Liver (tissue), 9 donors: ENCODE results near the gene CDH4. TPM values are rescaled to one million over a fixed set of nuclear protein-coding genes. Genes with fewer than 3 reads are reported as not detected.

Source experiments
- DNase-seq: peaks from one replicate; pipeline ENCODE4 v3.0.0-alpha.2; 2017; ENCODE audit warnings: low spot score
- H3K27ac ChIP-seq, 2 donors: one replicate each; pipeline ENCODE4 v1.7.0; 2013; ENCODE audit warnings: inconsistent platforms in 2 of 2, low read length in 2 of 2, control low read depth in 1 of 2, low read depth in 1 of 2, mild to moderate bottlenecking in 1 of 2
- H3K27me3 ChIP-seq, 4 donors: one replicate each; pipeline versions ENCODE4 v1.6.1 to v1.7.0; 2013; ENCODE audit warnings: low read length in 3 of 4, inconsistent platforms in 1 of 4, mild to moderate bottlenecking in 1 of 4, moderate library complexity in 1 of 4; ENCODE audit not compliant: control insufficient read depth in 4 of 4, insufficient read depth in 4 of 4
- H3K36me3 ChIP-seq, 4 donors: one replicate each; pipeline versions ENCODE4 v1.6.1 to v1.7.0; 2013; ENCODE audit warnings: low read length in 3 of 4, mild to moderate bottlenecking in 3 of 4, low read depth in 1 of 4, moderate library complexity in 1 of 4; ENCODE audit not compliant: control insufficient read depth in 4 of 4, insufficient read depth in 3 of 4
- H3K4me1 ChIP-seq, 4 donors: one replicate each; pipeline versions ENCODE4 v1.6.1 to v1.7.0; 2013; ENCODE audit warnings: low read length in 3 of 4, mild to moderate bottlenecking in 3 of 4, moderate library complexity in 1 of 4; ENCODE audit not compliant: control insufficient read depth in 4 of 4, insufficient read depth in 4 of 4
- H3K4me3 ChIP-seq, 3 donors: one replicate each; pipeline versions ENCODE4 v1.6.1 to v1.7.0; 2013; ENCODE audit warnings: low read length in 3 of 3, control low read depth in 1 of 3, low read depth in 1 of 3, mild to moderate bottlenecking in 1 of 3
- H3K9ac ChIP-seq, 2 donors: one replicate each; pipeline ENCODE4 v1.7.0; 2013; ENCODE audit warnings: low read length in 2 of 2, mild to moderate bottlenecking in 2 of 2, moderate library complexity in 2 of 2, control low read depth in 1 of 2, low read depth in 1 of 2
- H3K9me3 ChIP-seq, 4 donors: one replicate each; pipeline versions ENCODE4 v1.6.1 to v1.7.0; 2013; ENCODE audit warnings: low read length in 3 of 4; ENCODE audit not compliant: control insufficient read depth in 4 of 4
- FOXA1 ChIP-seq: IDR thresholded peaks from 2 replicates; pipeline ENCODE4 v1.6.1; 2016; ENCODE audit warnings: antibody characterized with exemption
- GABPA ChIP-seq, 2 donors: IDR thresholded peaks in 1 of 2; conservative IDR thresholded peaks in 1 of 2; 2 replicates each; pipeline ENCODE4 v1.6.1; 2016; ENCODE audit warnings: antibody characterized with exemption in 2 of 2, mild to moderate bottlenecking in 1 of 2, moderate library complexity in 1 of 2
- HNF4A ChIP-seq, 2 donors: conservative IDR thresholded peaks; 2 replicates each; pipeline ENCODE4 v1.6.1; 2016; ENCODE audit warnings: antibody characterized with exemption in 2 of 2, mild to moderate bottlenecking in 2 of 2
- HNF4G ChIP-seq: IDR thresholded peaks from 2 replicates; pipeline ENCODE4 v1.6.1; 2016; ENCODE audit warnings: antibody characterized with exemption
- JUND ChIP-seq, 2 donors: IDR thresholded peaks; 2 replicates each; pipeline ENCODE4 v1.6.1; 2016; ENCODE audit warnings: antibody characterized with exemption in 2 of 2
- REST ChIP-seq: IDR thresholded peaks from 2 replicates; pipeline ENCODE4 v1.6.1; 2016; ENCODE audit warnings: antibody characterized with exemption, mild to moderate bottlenecking
- RXRA ChIP-seq, 2 donors: IDR thresholded peaks; 2 replicates each; pipeline ENCODE4 v1.6.1; 2017 to 2018; ENCODE audit warnings: antibody characterized with exemption in 2 of 2, mild to moderate bottlenecking in 1 of 2
- SP1 ChIP-seq: IDR thresholded peaks from 2 replicates; pipeline ENCODE4 v1.6.1; 2018; ENCODE audit warnings: antibody characterized with exemption, mild to moderate bottlenecking
- TAF1 ChIP-seq: conservative IDR thresholded peaks from 2 replicates; pipeline ENCODE4 v1.6.1; 2016; ENCODE audit warnings: antibody characterized with exemption, mild to moderate bottlenecking
- YY1 ChIP-seq: IDR thresholded peaks from 2 replicates; pipeline ENCODE4 v1.6.1; 2016; ENCODE audit warnings: antibody characterized with exemption, mild to moderate bottlenecking
- WGBS: extraction: QIAGEN DNeasy Blood & Tissue Kit; methylation state at CpG from one replicate; pipeline ENCODE4 v1.1.7; 2013; 5-methylcytosine and 5-hydroxymethylcytosine counted together
- polyA plus RNA-seq, 2 donors: library from polyadenylated mRNA; stranded (reverse) in 1 of 2; unstranded in 1 of 2; fragments of 200-250 nt in 1 of 2; fragments of >200 nt in 1 of 2; fragmentation: Nextera tagmentation in 1 of 2; extraction: Ambion mirVana in 1 of 2; gene quantifications; one replicate each; pipeline versions ENCODE4 v1.2.1 to v1.2.3, GENCODE V29; 2013 to 2015
- total RNA-seq, 2 donors: library from RNA; depleted of rRNA; stranded (reverse); fragments of >200 nt; gene quantifications; one replicate each; pipeline ENCODE4 v1.2.3, GENCODE V29; 2014
- TF ChIP-seq, protein P1 (sequence below): IDR thresholded peaks from 2 replicates; pipeline ENCODE4 v1.6.1; 2016; ENCODE audit warnings: antibody characterized with exemption
- TF ChIP-seq, protein P2 (sequence below): IDR thresholded peaks from 2 replicates; pipeline ENCODE4 v1.6.1; 2016; ENCODE audit warnings: antibody characterized with exemption
- donor health status: healthy.
- donor health status: healthy.
- donor health status: healthy.
- donor health status: healthy.
- donor health status: healthy.

Gene CDH4
- total and polyA plus RNA-seq, 4 donors, result 0.03 to 0.25 (median 0.19) TPM; not detected in 1

DNA sequence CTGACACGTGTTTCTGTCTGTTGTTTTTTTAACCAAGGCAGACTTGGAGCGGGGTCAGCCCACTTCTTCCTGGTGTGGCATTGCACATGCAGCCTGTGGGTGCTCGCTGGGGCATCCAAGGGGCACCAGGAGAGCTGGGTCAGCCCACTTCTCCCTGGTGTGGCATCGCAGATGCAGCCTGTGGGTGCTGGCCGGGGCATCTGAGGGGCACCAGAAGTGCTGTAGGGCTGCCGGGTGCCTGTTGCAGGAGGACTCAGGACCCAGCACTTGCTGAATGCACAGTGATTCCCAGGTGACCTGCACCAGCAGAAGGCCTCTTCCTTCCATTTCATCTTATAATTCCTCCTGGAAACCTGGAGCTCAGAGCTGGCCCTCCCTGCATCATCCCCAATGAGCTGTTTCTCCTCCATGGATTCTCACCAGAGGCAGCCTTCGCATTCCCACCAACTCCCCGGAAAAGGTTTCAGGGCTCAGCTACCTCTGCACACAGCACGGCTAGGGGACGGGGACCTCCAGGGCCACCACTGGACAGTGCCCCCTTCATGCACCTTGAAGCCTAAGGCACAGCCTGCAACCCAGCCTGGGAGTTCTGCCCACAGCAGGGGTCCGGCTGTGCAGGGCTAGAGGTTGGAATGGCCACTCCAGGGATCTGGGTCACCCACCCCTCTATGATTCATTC, 594.8 kb downstream of the CDH4 start:
- no peaks in the 10 kb centered on the region for H3K9me3 ChIP-seq
- WGBS, result 78% methylated on average over 11 of the region's 11 CpGs
- no peaks in the 10 kb centered on the region for H3K36me3 ChIP-seq
- H3K4me1 ChIP-seq, result no peaks in the 10 kb centered on the region
- H3K9ac ChIP-seq, result no peak overlapping the region
- H3K4me3 ChIP-seq, result no peak overlapping the region
- TF ChIP-seq TAF1 (no peak), GABPA (IDR thresholded peaks at IDR 0.05 in 1 of 2, conservative IDR thresholded peaks at IDR 0.05 in 1 of 2) (no peak), HNF4A (conservative IDR thresholded peaks at IDR 0.05) (no peak), JUND (IDR thresholded peaks at IDR 0.05) (no peak), FOXA1 (no peak), SP1 (no peak), RXRA (IDR thresholded peaks at IDR 0.05) (no peak), REST (no peak), HNF4G (no peak)
- TF ChIP-seq, protein P1, sequence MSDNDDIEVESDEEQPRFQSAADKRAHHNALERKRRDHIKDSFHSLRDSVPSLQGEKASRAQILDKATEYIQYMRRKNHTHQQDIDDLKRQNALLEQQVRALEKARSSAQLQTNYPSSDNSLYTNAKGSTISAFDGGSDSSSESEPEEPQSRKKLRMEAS, result no peak
- no peaks in the 10 kb centered on the region for H3K27me3 ChIP-seq
- DNase-seq, result no peak
- no peak overlapping the region for H3K27ac ChIP-seq

DNA sequence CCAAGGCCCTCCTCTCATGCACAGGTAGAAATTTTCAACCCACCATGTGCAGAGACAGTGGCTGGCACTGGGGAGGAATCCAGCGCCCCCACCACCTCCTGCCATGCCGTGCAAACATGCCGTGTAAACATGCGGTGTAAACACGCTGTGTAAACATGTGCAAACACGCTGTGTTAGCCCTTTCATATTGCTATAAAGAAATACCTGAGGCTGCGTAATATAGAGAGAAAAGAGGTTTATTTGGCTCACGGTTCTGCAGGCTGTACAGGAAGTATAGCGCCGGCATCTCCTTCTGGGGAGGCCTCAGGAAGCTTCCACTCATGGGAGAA, 595.3 kb downstream of the CDH4 start:
- Histone ChIP-seq H3K27ac (no peak overlapping the region), H3K27me3 (no peaks in the 10 kb centered on the region), H3K9me3 (no peaks in the 10 kb centered on the region), H3K9ac (no peak overlapping the region), H3K4me1 (no peaks in the 10 kb centered on the region), H3K4me3 (no peak overlapping the region), H3K36me3 (no peaks in the 10 kb centered on the region)
- 79% methylated on average over 10 of the region's 10 CpGs for WGBS
- DNase-seq, result no peak
- no peak for TF ChIP-seq RXRA (IDR thresholded peaks at IDR 0.05)
- no peak for TF ChIP-seq TAF1
- TF ChIP-seq, protein P2, sequence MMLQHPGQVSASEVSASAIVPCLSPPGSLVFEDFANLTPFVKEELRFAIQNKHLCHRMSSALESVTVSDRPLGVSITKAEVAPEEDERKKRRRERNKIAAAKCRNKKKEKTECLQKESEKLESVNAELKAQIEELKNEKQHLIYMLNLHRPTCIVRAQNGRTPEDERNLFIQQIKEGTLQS, result no peak
- TF ChIP-seq JUND (IDR thresholded peaks at IDR 0.05), result no peak

DNA sequence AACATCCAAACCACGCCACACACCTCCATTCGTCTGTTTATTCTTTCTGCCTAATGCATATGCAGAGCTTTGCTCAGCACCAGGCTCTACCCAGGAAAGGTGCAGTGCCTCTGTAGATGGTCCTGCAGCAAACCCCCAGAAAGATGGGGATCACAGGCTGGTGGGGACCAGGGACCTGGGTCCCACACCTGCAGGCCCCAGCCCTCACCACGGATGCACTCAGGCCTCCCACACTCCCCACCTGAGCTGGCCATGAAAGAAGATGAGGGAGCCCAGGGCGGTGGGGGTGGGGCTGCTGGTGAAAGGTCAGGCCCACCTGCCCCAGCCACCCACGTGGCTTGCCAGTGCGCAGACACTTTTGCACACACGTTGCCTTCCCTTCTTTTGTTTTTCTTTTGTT, 595.9 kb downstream of the CDH4 start:
- 87% methylated on average over 7 of the region's 7 CpGs for WGBS
- Histone ChIP-seq H3K4me1 (no peaks in the 10 kb centered on the region), H3K27ac (no peak overlapping the region), H3K4me3 (no peak overlapping the region), H3K9ac (no peak overlapping the region), H3K27me3 (no peaks in the 10 kb centered on the region), H3K9me3 (no peaks in the 10 kb centered on the region), H3K36me3 (no peaks in the 10 kb centered on the region)
- TF ChIP-seq RXRA (IDR thresholded peaks at IDR 0.05) (no peak), TAF1 (no peak), FOXA1 (no peak), YY1 (no peak)
- TF ChIP-seq, protein P1, result no peak
- DNase-seq, result no peak
